ENCODE results near the gene JMJD6.

DNA sequence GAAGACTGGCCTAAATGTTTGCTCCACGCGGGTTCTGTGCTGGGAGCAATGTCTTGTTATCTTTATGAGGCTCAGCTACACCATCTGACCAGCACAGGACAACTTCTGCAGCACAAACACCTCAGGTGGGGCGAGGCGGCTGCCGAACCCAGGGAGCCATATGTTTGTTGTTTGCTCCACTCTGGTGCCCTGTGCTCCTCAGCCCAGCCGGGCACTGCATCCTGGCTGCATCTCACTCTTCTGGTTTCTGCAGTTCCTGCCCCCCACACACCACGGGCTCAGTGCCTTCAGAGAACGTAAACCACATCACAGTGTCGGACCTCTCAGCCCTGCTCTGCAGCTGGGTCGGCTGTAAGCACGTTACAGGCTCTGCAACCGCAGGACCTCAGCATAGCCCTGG is 48.1 kb downstream of the JMJD6 start:
- TF ChIP-seq, protein P1, sequence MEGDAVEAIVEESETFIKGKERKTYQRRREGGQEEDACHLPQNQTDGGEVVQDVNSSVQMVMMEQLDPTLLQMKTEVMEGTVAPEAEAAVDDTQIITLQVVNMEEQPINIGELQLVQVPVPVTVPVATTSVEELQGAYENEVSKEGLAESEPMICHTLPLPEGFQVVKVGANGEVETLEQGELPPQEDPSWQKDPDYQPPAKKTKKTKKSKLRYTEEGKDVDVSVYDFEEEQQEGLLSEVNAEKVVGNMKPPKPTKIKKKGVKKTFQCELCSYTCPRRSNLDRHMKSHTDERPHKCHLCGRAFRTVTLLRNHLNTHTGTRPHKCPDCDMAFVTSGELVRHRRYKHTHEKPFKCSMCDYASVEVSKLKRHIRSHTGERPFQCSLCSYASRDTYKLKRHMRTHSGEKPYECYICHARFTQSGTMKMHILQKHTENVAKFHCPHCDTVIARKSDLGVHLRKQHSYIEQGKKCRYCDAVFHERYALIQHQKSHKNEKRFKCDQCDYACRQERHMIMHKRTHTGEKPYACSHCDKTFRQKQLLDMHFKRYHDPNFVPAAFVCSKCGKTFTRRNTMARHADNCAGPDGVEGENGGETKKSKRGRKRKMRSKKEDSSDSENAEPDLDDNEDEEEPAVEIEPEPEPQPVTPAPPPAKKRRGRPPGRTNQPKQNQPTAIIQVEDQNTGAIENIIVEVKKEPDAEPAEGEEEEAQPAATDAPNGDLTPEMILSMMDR (IDR thresholded peaks at IDR 0.05; ENCODE audit: low read length) = no peak
- no peak for TF ChIP-seq EZH2 (IDR thresholded peaks at IDR 0.05; ENCODE audit: borderline replicate concordance, low read length)
